GM19395 (cell line): ENCODE data around the gene NBPF20.
"Not testable (repeated sequence)": the region's sequence is repeated elsewhere in the genome, so short reads cannot be mapped to it uniquely, and the experiment has no call there.

ENCODE experiments used
- ATAC-seq: cut with Tn5 transposase; IDR thresholded peaks from one replicate; pipeline ENCODE4 v1.9.1; 2021; ENCODE audit warnings: mild to moderate bottlenecking, moderate library complexity; ENCODE audit not compliant: unreplicated experiment

The NBPF20 gene

GRCh38 chr1:145425436-145426029 is at the start of gene NBPF20:
Gene NBPF20 (minus strand): TSS chr1:145425603. CDS start chr1:145405272, 20,331 bp downstream.
- peak; percentile 85 for ATAC-seq

GRCh38 chr1:145474837-145475368 is 49.5 kb upstream of the NBPF20 start:
- ATAC-seq, result not testable (repeated sequence)

GRCh38 chr1:145472731-145473130 is 47.3 kb upstream of the NBPF20 start:
- ATAC-seq, result not testable (repeated sequence)

- not testable (repeated sequence) for ATAC-seq
Measured at GRCh38 chr1:145471365-145471764, 46.0 kb upstream of the NBPF20 start.

- peak; percentile 91 for ATAC-seq
Measured at GRCh38 chr1:145465405-145466144, 40.2 kb upstream of the NBPF20 start.

- not testable (repeated sequence) for ATAC-seq
Measured at GRCh38 chr1:145464708-145465336, 39.4 kb upstream of the NBPF20 start.

GRCh38 chr1:145464017-145464416 is 38.6 kb upstream of the NBPF20 start:
- not testable (repeated sequence) for ATAC-seq

- ATAC-seq, result not testable (repeated sequence)
Measured at GRCh38 chr1:145460684-145461083, 35.3 kb upstream of the NBPF20 start.

- not testable (repeated sequence) for ATAC-seq
Measured at GRCh38 chr1:145460048-145460447, 34.6 kb upstream of the NBPF20 start.

- ATAC-seq, result not testable (repeated sequence)
Measured at GRCh38 chr1:145459591-145459990, 34.2 kb upstream of the NBPF20 start.

- ATAC-seq, result not testable (repeated sequence)
Measured at GRCh38 chr1:145459063-145459462, 33.7 kb upstream of the NBPF20 start.

GRCh38 chr1:145454824-145455177 is 29.4 kb upstream of the NBPF20 start:
- not testable (repeated sequence) for ATAC-seq

- not testable (repeated sequence) for ATAC-seq
Measured at GRCh38 chr1:145453873-145454823, 28.7 kb upstream of the NBPF20 start.

- not testable (repeated sequence) for ATAC-seq
Measured at GRCh38 chr1:145452506-145452905, 27.1 kb upstream of the NBPF20 start.

GRCh38 chr1:145451914-145452313 is 26.5 kb upstream of the NBPF20 start:
- not testable (repeated sequence) for ATAC-seq

- ATAC-seq, result not testable (repeated sequence)
Measured at GRCh38 chr1:145445219-145445618, 19.8 kb upstream of the NBPF20 start.

GRCh38 chr1:145442340-145442739 is 16.9 kb upstream of the NBPF20 start:
- ATAC-seq, result not testable (repeated sequence)

- ATAC-seq, result not testable (repeated sequence)
Measured at GRCh38 chr1:145431363-145432256, 6.2 kb upstream of the NBPF20 start.

GRCh38 chr1:145430830-145431229 is 5.4 kb upstream of the NBPF20 start:
- not testable (repeated sequence) for ATAC-seq
